ENCODE results near the gene PNMA6E. TPM values are rescaled to one million over a fixed set of nuclear protein-coding genes. Genes with fewer than 3 reads are reported as not detected.
A peak's percentile ranks its signal among the peaks of the same experiment; 100 is the strongest.

PNMA6E gene
- total RNA-seq, 6 experiments from 2014 or later: not detected

GRCh38 chrX:153413731-153414130 is 12.6 kb upstream of the PNMA6E start:
- ATAC-seq (no peak), DNase-seq (no peak)
- Histone ChIP-seq H3K27ac (no peak overlapping the region), H3K27me3 (no peaks in the 10 kb centered on the region), H3K9me3 (no peaks in the 10 kb centered on the region), H3K4me3 (no peak overlapping the region), H3K4me1 (peaks cover 0 to 7% (median 0%) of the 10 kb centered on the region in 4 donors), H3K36me3 (no peaks in the 10 kb centered on the region)
- intact Hi-C loops (cut with DNase I): no loop called here
- TF ChIP-seq CTCF (IDR thresholded peaks at IDR 0.05) (no peak), POLR2A (IDR thresholded peaks at IDR 0.05) (no peak)
- WGBS (ENCODE audit: insufficient coverage, low coverage, low lambda C conversion rate, missing lambda C conversion rate): 88% methylated on average over 8 of the region's 11 CpGs

GRCh38 chrX:153412746-153413720 is 11.9 kb upstream of the PNMA6E start:
- Histone ChIP-seq H3K9me3 (no peaks in the 10 kb centered on the region), H3K36me3 (no peaks in the 10 kb centered on the region), H3K27me3 (no peaks in the 10 kb centered on the region), H3K4me1 (peaks cover 0 to 7% (median 0%) of the 10 kb centered on the region in 4 donors), H3K27ac (no peak overlapping the region), H3K4me3 (no peak overlapping the region)
- 43% methylated on average over 8 of the region's 23 CpGs for WGBS (ENCODE audit: insufficient coverage, low coverage, low lambda C conversion rate, missing lambda C conversion rate)
- intact Hi-C loops (cut with DNase I): no loop called here
- TF ChIP-seq CTCF (IDR thresholded peaks at IDR 0.05): no peak
- no peak for TF ChIP-seq POLR2A (IDR thresholded peaks at IDR 0.05)
- ATAC-seq: no peak
- no peak for DNase-seq

GRCh38 chrX:153411988-153412574 is 10.9 kb upstream of the PNMA6E start:
- H3K27ac ChIP-seq: no peak overlapping the region
- no peak for DNase-seq
- H3K36me3 ChIP-seq: no peaks in the 10 kb centered on the region
- ATAC-seq: no peak
- intact Hi-C loops (cut with DNase I): no loop called here
- peaks cover 0 to 7% (median 0%) of the 10 kb centered on the region in 4 donors for H3K4me1 ChIP-seq
- H3K27me3 ChIP-seq: no peaks in the 10 kb centered on the region
- no peak for TF ChIP-seq CTCF (IDR thresholded peaks at IDR 0.05)
- TF ChIP-seq POLR2A (IDR thresholded peaks at IDR 0.05): no peak
- no peaks in the 10 kb centered on the region for H3K9me3 ChIP-seq
- H3K4me3 ChIP-seq: peak overlapping the region; percentile 12 to 52 (median 37)
- WGBS (ENCODE audit: insufficient coverage, low coverage, low lambda C conversion rate, missing lambda C conversion rate): 74% methylated on average over 13 of the region's 17 CpGs

- no peak for TF ChIP-seq POLR2A (IDR thresholded peaks at IDR 0.05)
- no peak for TF ChIP-seq CTCF (IDR thresholded peaks at IDR 0.05)
- Histone ChIP-seq H3K27ac (no peak within 1 kb of the TSS), H3K36me3 (no peaks in the 10 kb centered on the region), H3K9me3 (no peaks in the 10 kb centered on the region), H3K27me3 (no peaks in the 10 kb centered on the region), H3K4me1 (peaks cover 0 to 7% (median 0%) of the 10 kb centered on the region in 4 donors), H3K4me3 (peak within 1 kb of the TSS; percentile 12 to 52 (median 37))
- ATAC-seq: peak; percentile 51 to 65 (median 52)
- no CpG with 5 or more reads among the region's 75 CpGs for WGBS (ENCODE audit: insufficient coverage, low coverage, low lambda C conversion rate, missing lambda C conversion rate)
- intact Hi-C loops (cut with DNase I): no loop called here
- no peak for DNase-seq
These were observed 10.3 kb upstream of the PNMA6E start, which contains the start of gene ZFP92 for GRCh38 chrX:153411255-153411987. Gene ZFP92 (plus strand): TSS chrX:153411472. CDS start chrX:153418323, 6,851 bp downstream.
